Brain microvascular endothelial cell (primary cell): ENCODE results near the gene CPAMD8.
"Not testable (repeated sequence)": the region's sequence is repeated elsewhere in the genome, so short reads cannot be mapped to it uniquely, and the experiment has no call there.

Experiments
- DNase-seq: peaks from one replicate; pipeline ENCODE4 v3.0.0-alpha.2; 2020
- H3K27ac ChIP-seq: fragments of 250-450 bp; sonication (Bioruptor Pico); 2 replicates; pipeline ENCODE4 v1.5.1; 2020; ENCODE audit warnings: mild to moderate bottlenecking, moderate library complexity
- H3K27me3 ChIP-seq: fragments of 250-450 bp; sonication (Bioruptor Pico); replicated peaks from 2 replicates; pipeline ENCODE4 v1.5.1; 2020; ENCODE audit warnings: mild to moderate bottlenecking
- H3K36me3 ChIP-seq: fragments of 250-450 bp; sonication (Bioruptor Pico); replicated peaks from 2 replicates; pipeline ENCODE4 v1.5.1; 2020; ENCODE audit warnings: mild to moderate bottlenecking
- H3K4me3 ChIP-seq: 2 replicates; pipeline ENCODE4 v1.5.1; 2011; ENCODE audit warnings: low read depth, mild to moderate bottlenecking, control low read depth, low read length, moderate library complexity
- in situ Hi-C: cut with HindIII; loops from 2 replicates; pipeline ENCODE4 v1.10.0; 2017; ENCODE audit warnings: low sequenced_read_pairs, low pct_ligation_motif_present
- TF ChIP-seq, protein P1 (sequence below): IDR thresholded peaks from 2 replicates; pipeline ENCODE4 v1.5.1; 2011; ENCODE audit warnings: low read depth, mild to moderate bottlenecking, moderate library complexity, low read length, control low read depth, inconsistent platforms; ENCODE audit errors: missing control alignments

CPAMD8 gene

DNA sequence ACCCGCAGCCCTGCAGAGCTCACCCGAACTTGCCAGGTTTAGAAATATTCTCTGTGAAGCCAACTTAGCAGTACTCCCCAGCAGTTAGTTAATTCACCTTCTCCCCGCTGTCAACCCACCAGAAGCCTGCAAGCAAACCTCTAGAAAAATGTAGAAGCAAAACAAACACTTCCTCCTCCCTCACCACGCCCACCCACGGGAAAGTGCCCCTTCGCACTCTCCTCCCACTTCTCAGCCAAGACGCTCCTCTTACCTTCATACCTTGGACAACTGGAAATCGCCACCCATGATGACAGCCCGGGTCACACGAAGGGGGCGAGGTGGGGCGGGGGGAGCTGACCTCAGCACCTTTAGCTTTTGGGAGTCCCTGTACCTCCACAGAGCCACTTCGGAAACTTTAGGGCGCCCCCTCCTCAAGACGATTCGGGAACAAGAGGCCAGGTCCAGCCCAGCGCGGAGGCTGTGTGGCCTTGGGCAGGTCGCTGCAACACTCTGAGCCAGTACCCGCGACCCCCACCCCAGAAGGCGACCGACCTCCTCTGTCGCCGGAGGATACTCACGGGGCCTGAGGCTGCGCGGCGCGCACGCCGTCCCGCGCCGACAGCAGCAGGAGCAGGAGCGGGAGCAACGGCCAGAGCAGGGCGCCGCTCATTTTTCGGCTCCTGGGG lies 485 bp downstream of the CPAMD8 start:
- in situ Hi-C loops, result no loop called here
- peaks cover 34% of the 10 kb centered on the region for H3K27me3 ChIP-seq
- TF ChIP-seq, protein P1, sequence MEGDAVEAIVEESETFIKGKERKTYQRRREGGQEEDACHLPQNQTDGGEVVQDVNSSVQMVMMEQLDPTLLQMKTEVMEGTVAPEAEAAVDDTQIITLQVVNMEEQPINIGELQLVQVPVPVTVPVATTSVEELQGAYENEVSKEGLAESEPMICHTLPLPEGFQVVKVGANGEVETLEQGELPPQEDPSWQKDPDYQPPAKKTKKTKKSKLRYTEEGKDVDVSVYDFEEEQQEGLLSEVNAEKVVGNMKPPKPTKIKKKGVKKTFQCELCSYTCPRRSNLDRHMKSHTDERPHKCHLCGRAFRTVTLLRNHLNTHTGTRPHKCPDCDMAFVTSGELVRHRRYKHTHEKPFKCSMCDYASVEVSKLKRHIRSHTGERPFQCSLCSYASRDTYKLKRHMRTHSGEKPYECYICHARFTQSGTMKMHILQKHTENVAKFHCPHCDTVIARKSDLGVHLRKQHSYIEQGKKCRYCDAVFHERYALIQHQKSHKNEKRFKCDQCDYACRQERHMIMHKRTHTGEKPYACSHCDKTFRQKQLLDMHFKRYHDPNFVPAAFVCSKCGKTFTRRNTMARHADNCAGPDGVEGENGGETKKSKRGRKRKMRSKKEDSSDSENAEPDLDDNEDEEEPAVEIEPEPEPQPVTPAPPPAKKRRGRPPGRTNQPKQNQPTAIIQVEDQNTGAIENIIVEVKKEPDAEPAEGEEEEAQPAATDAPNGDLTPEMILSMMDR, result no peak
- DNase-seq, result no peak
- no peak overlapping the region for H3K4me3 ChIP-seq
- no peak overlapping the region for H3K27ac ChIP-seq
- H3K36me3 ChIP-seq, result no peaks in the 10 kb centered on the region

DNA sequence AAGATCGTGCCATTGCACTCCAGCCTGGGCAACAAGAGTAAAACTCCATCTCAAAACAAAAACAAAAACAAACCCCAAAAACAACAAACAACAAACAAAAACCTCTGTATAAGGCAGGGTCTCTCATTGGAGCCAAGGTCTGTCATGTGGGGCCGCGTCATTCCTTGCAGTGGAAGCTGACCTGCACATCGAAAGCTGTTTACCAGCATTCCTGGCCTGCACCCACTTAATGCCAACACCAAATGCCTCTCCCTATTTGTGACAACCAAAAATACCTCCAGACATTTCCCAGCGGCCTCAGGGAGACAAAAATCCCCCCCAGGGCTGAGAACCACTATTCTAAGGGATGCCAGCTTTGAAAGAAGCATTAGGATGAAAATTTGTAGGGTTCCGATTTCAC lies 1.2 kb downstream of the CPAMD8 start:
- no peak overlapping the region for H3K4me3 ChIP-seq
- DNase-seq, result no peak
- H3K27me3 ChIP-seq, result peaks cover 34% of the 10 kb centered on the region
- in situ Hi-C loops, result no loop called here
- no peak overlapping the region for H3K27ac ChIP-seq
- no peaks in the 10 kb centered on the region for H3K36me3 ChIP-seq
- TF ChIP-seq, protein P1, result no peak

DNA sequence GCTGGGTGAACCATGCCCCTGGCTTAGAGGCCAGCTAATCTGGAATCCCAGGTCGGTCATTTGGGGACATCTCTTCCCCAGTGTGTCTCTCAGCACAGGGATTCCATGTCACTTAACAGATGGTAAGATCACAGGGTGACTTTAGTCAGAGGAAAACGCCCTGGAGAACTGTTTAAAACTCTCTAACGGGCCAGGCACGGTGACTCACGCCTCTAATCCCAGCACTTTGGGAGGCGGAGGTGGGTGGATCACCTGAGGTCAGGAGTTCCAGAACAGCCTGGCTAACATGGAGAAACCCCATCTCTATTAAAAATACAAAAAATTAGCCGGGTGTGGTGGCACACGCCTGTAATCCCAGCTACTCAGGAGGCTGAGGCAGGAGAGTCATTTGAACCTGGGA lies 1.7 kb downstream of the CPAMD8 start:
- H3K36me3 ChIP-seq, in situ Hi-C loops, H3K4me3 ChIP-seq, DNase-seq, H3K27ac ChIP-seq: not testable (repeated sequence)
- peaks cover 34% of the 10 kb centered on the region for H3K27me3 ChIP-seq

DNA sequence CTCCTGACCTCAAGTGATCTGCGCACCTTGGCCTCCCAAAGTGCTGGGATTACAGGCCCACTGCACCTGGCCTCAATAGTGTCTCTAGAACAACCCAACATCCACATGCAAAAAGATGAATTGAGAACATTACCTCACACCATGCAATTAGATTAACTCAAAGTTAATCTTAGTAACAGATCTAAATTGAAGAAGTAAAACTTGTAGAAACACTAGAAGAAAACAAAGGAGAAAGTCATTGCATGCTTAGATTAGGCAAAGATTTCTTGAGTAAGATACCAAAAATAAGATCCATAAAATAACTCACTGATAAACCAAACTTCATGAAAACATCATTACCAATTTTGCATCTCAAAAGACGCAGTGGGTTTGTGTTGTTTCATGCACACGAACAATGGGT lies 2.8 kb downstream of the CPAMD8 start:
- TF ChIP-seq, protein P1, result no peak
- H3K36me3 ChIP-seq, result no peaks in the 10 kb centered on the region

DNA sequence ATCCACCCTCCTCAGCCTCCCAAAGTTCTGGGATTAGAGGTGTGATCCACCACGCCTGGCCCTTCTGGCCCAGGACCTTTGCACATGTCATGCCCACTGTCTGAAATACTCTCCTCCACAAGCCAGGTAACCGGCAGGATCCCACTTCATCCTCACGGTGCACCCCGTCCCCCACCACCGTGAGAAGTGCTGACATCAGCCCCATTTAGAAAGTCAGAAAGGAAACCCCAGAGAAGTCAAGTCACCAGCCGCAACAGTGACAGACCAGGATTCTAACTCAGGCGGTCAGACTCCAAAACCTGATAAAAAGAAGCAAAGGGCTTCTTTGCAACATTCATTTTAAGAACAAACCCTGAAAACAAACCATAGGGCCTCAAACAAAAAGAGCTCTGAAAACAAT lies 3.9 kb downstream of the CPAMD8 start:
- TF ChIP-seq, protein P1, result no peak
- Histone ChIP-seq H3K27me3 (peaks cover 23% of the 10 kb centered on the region), H3K27ac (no peak overlapping the region), H3K4me3 (no peak overlapping the region), H3K36me3 (no peaks in the 10 kb centered on the region)
- in situ Hi-C loops, result no loop called here
- DNase-seq, result no peak

More for the DNA sequence above, 2.8 kb downstream of the CPAMD8 start:
- in situ Hi-C loops, result no loop called here
- H3K27ac ChIP-seq, result no peak overlapping the region
- no peak for DNase-seq
- no peak overlapping the region for H3K4me3 ChIP-seq
- H3K27me3 ChIP-seq, result peaks cover 34% of the 10 kb centered on the region

DNA sequence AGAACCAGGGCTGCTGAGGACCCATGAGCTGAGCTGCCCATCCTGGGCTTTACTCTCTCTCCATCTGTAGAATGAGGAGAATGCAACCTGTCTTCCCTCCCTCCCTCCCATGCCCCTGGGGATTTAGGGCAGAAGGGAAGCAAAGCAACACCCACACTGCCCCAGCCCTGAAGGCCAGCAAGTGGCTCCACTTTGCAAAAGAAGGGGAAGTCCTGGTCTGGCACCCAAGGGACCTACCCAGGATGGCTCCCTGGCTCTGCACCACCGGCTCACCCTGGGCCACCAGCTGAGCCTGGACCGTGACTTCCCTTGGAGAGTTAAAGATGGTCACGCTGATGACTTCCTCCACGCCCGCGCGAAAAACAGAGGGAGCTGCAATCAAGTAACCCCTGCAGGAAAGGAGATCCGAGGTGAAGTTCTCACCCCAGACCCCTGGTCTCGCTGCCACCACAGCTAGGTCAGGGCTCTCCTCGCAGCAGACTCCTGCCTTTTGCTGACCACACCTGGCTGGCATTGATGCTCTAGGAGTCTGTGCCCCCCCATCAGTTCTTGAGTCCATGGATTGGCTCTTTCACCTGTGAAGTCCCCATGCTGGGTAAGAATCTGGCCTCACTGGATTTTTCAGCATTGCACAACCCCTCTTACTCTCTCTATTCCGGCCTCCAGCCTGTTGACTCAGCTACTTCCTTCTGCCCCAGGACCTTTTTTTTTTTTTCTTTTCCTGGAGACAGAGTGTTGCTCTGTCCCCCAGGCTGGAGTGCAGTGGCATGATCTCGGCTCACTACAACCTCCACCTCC lies 4.6 kb downstream of the CPAMD8 start:
- Histone ChIP-seq H3K27ac (no peak overlapping the region), H3K36me3 (no peaks in the 10 kb centered on the region), H3K27me3 (peaks cover 16% of the 10 kb centered on the region), H3K4me3 (no peak overlapping the region)
- TF ChIP-seq, protein P1, result no peak
- DNase-seq, result no peak
- in situ Hi-C loops, result no loop called here
